ENCODE results near the gene CXorf66. TPM values are rescaled to one million over a fixed set of nuclear protein-coding genes. Genes with fewer than 3 reads are reported as not detected.

The CXorf66 gene
- total and polyA plus RNA-seq, 2 experiments from 2014 or later, result not detected

DNA sequence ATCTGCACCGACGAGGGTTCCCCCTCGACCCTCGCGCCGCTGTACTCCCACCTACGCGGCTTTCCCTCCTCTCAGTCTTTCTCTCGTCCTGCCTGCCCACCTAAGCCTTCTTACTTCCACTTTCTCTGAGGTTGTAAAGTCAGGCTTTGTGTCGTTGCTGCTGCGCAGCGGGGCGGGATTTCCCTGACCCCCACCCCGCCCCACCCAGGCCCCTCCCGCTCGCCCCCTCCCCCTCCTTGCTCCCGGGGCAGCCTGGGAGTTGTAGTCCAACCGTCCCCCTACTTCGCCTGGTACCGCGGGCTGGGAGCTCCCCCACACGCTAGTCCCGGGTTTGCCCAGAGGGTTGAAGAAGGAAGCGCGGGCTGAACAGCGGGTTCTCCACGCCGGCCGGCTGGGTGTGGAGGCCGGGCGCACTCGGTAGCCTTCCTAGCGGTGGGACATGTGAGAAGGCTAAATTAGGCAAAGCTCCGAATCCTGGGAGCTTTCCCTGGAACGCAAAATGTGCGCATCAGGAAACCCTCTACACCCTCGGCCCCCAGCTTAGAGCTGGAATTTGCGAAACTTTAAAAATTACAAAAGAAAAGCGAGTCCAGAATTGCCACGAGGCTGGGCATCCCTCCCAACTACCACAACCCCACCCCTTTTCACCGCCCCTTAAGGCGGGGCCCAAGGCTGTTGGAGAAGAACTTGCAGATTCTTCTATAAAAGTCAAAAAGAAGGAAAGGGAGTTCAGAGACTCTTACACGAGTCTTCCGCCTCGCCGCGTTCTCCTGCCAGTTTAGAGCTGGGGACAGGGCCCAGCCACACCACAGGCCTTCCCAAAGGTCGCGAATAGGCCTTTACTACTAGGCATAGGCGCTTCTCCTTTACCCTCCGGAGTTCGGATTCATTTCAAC, 32.2 kb downstream of the CXorf66 start, which contains the start of gene ATP11C:
TSS of gene ATP11C (minus strand) at position 153 of the 896 bp plus-strand sequence. CDS start 1,011 bp downstream, outside the sequence.
- Histone ChIP-seq H3K4me2 (ENCODE audit: unreplicated experiment) (peak within 1 kb of the TSS; percentile 83), H2AFZ (peak within 1 kb of the TSS; percentile 96), H3K36me3 (ENCODE audit: low read depth) (no peaks in the 10 kb centered on the region), H3K27me3 (replicated peaks; ENCODE audit: insufficient read depth) (no peaks in the 10 kb centered on the region), H3K9ac (peak within 1 kb of the TSS; percentile 99), H4K20me1 (ENCODE audit: insufficient read depth) (no peaks in the 10 kb centered on the region), H3K79me2 (ENCODE audit: insufficient read depth) (peaks cover 37% of the 10 kb centered on the region), H3K27ac (peak within 1 kb of the TSS; percentile 99), H3K9me2 (ENCODE audit: insufficient read depth) (no peaks in the 10 kb centered on the region), H3K4me1 (ENCODE audit: insufficient read depth) (no peaks in the 10 kb centered on the region), H3F3A (ENCODE audit: insufficient read depth) (peaks cover 5% of the 10 kb centered on the region; the same call in 1 of the 2 replicates), H3K9me3 (ENCODE audit: low read depth) (no peaks in the 10 kb centered on the region), H3K4me3 (peak within 1 kb of the TSS; percentile 87)
- WGBS, 2 experiments (ENCODE audit: low coverage in 1 of 2, low lambda C conversion rate in 2 of 2, missing lambda C conversion rate in 2 of 2), result 0 to 2% methylated on average over 30 to 48 of the region's 52 CpGs
- TF ChIP-seq EZH2phosphoT487 (IDR thresholded peaks at IDR 0.05; ENCODE audit: insufficient read depth, low read depth) (no peak), EZH2 (IDR thresholded peaks at IDR 0.05; ENCODE audit: insufficient read depth, poor library complexity, severe bottlenecking) (no peak)
- peak; percentile 87 for DNase-seq
- in situ Hi-C loops (cut with MboI), result no loop called here

GRCh38 chrX:139932073-139932900, 33.0 kb downstream of the CXorf66 start:
- H3K9me2 ChIP-seq (ENCODE audit: insufficient read depth), result no peaks in the 10 kb centered on the region
- H4K20me1 ChIP-seq (ENCODE audit: insufficient read depth), result no peaks in the 10 kb centered on the region
- peak overlapping the region; percentile 87 for H3K4me3 ChIP-seq
- DNase-seq, result peak; percentile 72
- H3F3A ChIP-seq (ENCODE audit: insufficient read depth), result peaks cover 5% of the 10 kb centered on the region; the same call in 1 of the 2 replicates
- H2AFZ ChIP-seq, result peak overlapping the region; percentile 78
- in situ Hi-C loops (cut with MboI), result no loop called here
- H3K4me2 ChIP-seq (ENCODE audit: unreplicated experiment), result peak overlapping the region; percentile 83
- H3K36me3 ChIP-seq (ENCODE audit: low read depth), result no peaks in the 10 kb centered on the region
- H3K27ac ChIP-seq, result peak overlapping the region; percentile 99
- H3K9ac ChIP-seq, result peak overlapping the region; percentile 99
- WGBS, 2 experiments (ENCODE audit: low coverage in 1 of 2, low lambda C conversion rate in 2 of 2, missing lambda C conversion rate in 2 of 2), result 0 to 2% methylated on average over 4 to 17 of the region's 109 CpGs
- no peaks in the 10 kb centered on the region for H3K4me1 ChIP-seq (ENCODE audit: insufficient read depth)
- peaks cover 45% of the 10 kb centered on the region for H3K79me2 ChIP-seq (ENCODE audit: insufficient read depth)
- H3K27me3 ChIP-seq (replicated peaks; ENCODE audit: insufficient read depth), result no peaks in the 10 kb centered on the region
- no peaks in the 10 kb centered on the region for H3K9me3 ChIP-seq (ENCODE audit: low read depth)
- TF ChIP-seq EZH2 (IDR thresholded peaks at IDR 0.05; ENCODE audit: insufficient read depth, poor library complexity, severe bottlenecking), result no peak
- TF ChIP-seq EZH2phosphoT487 (IDR thresholded peaks at IDR 0.05; ENCODE audit: insufficient read depth, low read depth), result no peak

- H3K27ac ChIP-seq, result peak overlapping the region; percentile 43
- H3K9me2 ChIP-seq (ENCODE audit: insufficient read depth), result no peaks in the 10 kb centered on the region
- H3K36me3 ChIP-seq (ENCODE audit: low read depth), result no peaks in the 10 kb centered on the region
- in situ Hi-C loops (cut with MboI), result no loop called here
- no peak for TF ChIP-seq EZH2 (IDR thresholded peaks at IDR 0.05; ENCODE audit: insufficient read depth, poor library complexity, severe bottlenecking)
- TF ChIP-seq EZH2phosphoT487 (IDR thresholded peaks at IDR 0.05; ENCODE audit: insufficient read depth, low read depth), result no peak
- H3K9ac ChIP-seq, result peak overlapping the region; percentile 99
- no peak for DNase-seq
- H2AFZ ChIP-seq, result peak overlapping the region; percentile 78
- peaks cover 52% of the 10 kb centered on the region for H3K79me2 ChIP-seq (ENCODE audit: insufficient read depth)
- no peaks in the 10 kb centered on the region for H3K9me3 ChIP-seq (ENCODE audit: low read depth)
- H3K4me1 ChIP-seq (ENCODE audit: insufficient read depth), result no peaks in the 10 kb centered on the region
- WGBS, 2 experiments (ENCODE audit: low coverage in 1 of 2, low lambda C conversion rate in 2 of 2, missing lambda C conversion rate in 2 of 2), result 0 to 1% methylated on average over 8 to 28 of the region's 33 CpGs
- peak overlapping the region; percentile 83 for H3K4me2 ChIP-seq (ENCODE audit: unreplicated experiment)
- H4K20me1 ChIP-seq (ENCODE audit: insufficient read depth), result no peaks in the 10 kb centered on the region
- peaks cover 5% of the 10 kb centered on the region; the same call in 1 of the 2 replicates for H3F3A ChIP-seq (ENCODE audit: insufficient read depth)
- peak overlapping the region; percentile 87 for H3K4me3 ChIP-seq
- no peaks in the 10 kb centered on the region for H3K27me3 ChIP-seq (replicated peaks; ENCODE audit: insufficient read depth)
Observed at GRCh38 chrX:139931646-139932072, 33.7 kb downstream of the CXorf66 start.
